ENCODE measurements around the gene PTPRN2. TPM values are rescaled to one million over a fixed set of nuclear protein-coding genes. Genes with fewer than 3 reads are reported as not detected.

PTPRN2 gene
- total and polyA plus RNA-seq, 9 of the 15 experiments (the other 6 are each of a cell fraction or from before 2014, with no cell fraction given), result not detected

- no peaks in the 10 kb centered on the region for H3K9me3 ChIP-seq (replicated peaks; ENCODE audit: control insufficient read depth, insufficient read depth, low read depth, low read length)
- peaks cover 5 to 42% of the 10 kb centered on the region in 2 experiments; a peak in 4 of 5 replicates for H3K4me1 ChIP-seq (replicated peaks in 1 of 2; ENCODE audit: control insufficient read depth in 2 of 2, insufficient read depth in 2 of 2, low read length in 2 of 2)
- H3K27me3 ChIP-seq (ENCODE audit: control insufficient read depth in 2 of 2, insufficient read depth in 2 of 2, low read length in 2 of 2), result peaks cover 66 to 93% of the 10 kb centered on the region in 2 experiments
- no peak overlapping the region for H3K9ac ChIP-seq (ENCODE audit: insufficient read depth in 1 of 2, low read depth in 2 of 2, low read length in 2 of 2)
- H3K4me3 ChIP-seq, result no peak overlapping the region
- H3K27ac ChIP-seq (ENCODE audit: extremely low read depth, low read depth, low read length), result no peak overlapping the region
- in situ Hi-C loops (cut with MboI) (no loop called here), intact Hi-C loops (cut with micrococcal nuclease) (no loop called here)
- ATAC-seq (no peak), DNase-seq (ENCODE audit: extremely low read depth in 1 of 4, low spot score in 3 of 4) (no peak), FAIRE-seq (no peak)
- BruUV-seq (replicated peaks), result no TSS peak
- WGBS (ENCODE audit: insufficient coverage, low coverage, missing lambda C conversion rate), result 4% methylated on average over 16 of the region's 16 CpGs
- H3K79me2 ChIP-seq (ENCODE audit: control insufficient read depth, insufficient read depth, low read length), result no peaks in the 10 kb centered on the region
- TF ChIP-seq THAP7 (CRISPR knock-in tag; IDR thresholded peaks at IDR 0.05) (no peak), ZNF436 (CRISPR knock-in tag; IDR thresholded peaks at IDR 0.05) (no peak), GTF2F1 (IDR thresholded peaks at IDR 0.05; ENCODE audit: low read depth, low read length) (no peak), STAT5A (IDR thresholded peaks at IDR 0.05; ENCODE audit: borderline replicate concordance, low read length) (no peak), GABPA (tag; conservative IDR thresholded peaks at IDR 0.05; ENCODE audit: low read depth) (no peak), HIVEP1 (CRISPR knock-in tag; IDR thresholded peaks at IDR 0.05) (no peak), SMARCA4 (IDR thresholded peaks at IDR 0.05) (no peak), SIN3A (IDR thresholded peaks at IDR 0.05; ENCODE audit: borderline replicate concordance in 2 of 2, control insufficient read depth in 1 of 2, low read depth in 2 of 2, low read length in 2 of 2) (no peak), SAFB (IDR thresholded peaks at IDR 0.05; ENCODE audit: borderline replicate concordance, low read depth, low read length) (no peak), NFRKB (IDR thresholded peaks at IDR 0.05; ENCODE audit: low read depth) (no peak), CEBPZ (IDR thresholded peaks at IDR 0.05; ENCODE audit: borderline replicate concordance, low read depth, low read length) (no peak), MED1 (CRISPR knock-in tag; IDR thresholded peaks at IDR 0.05; ENCODE audit: borderline replicate concordance) (no peak), ZNF277 (CRISPR knock-in tag; IDR thresholded peaks at IDR 0.05; ENCODE audit: borderline replicate concordance) (no peak)
- H2AFZ ChIP-seq (ENCODE audit: low read depth, low read length), result peak overlapping the region; percentile 48
- ChIA-PET CTCF (ENCODE audit: low intra/inter-chr PET ratio) (interaction anchor here (0.6 kb wide), 1 partner anchor 52 kb away, joined by 3 read pairs; no protein-coding TSS in a partner anchor), POLR2A (interaction anchor here (0.6 to 1.0 kb wide), 2 partner anchors 10 to 1431 kb away, joined by 3 read pairs; no protein-coding TSS in a partner anchor)
- H3K36me3 ChIP-seq (ENCODE audit: control insufficient read depth, insufficient read depth, low read length), result no peaks in the 10 kb centered on the region
- H4K20me1 ChIP-seq (replicated peaks; ENCODE audit: control insufficient read depth, insufficient read depth, low read length), result peaks cover 10% of the 10 kb centered on the region
- no peaks in the 10 kb centered on the region for H3K9me1 ChIP-seq (ENCODE audit: control insufficient read depth, insufficient read depth, low read length)
- no peak overlapping the region; the same call in 1 of the 2 replicates for H3K4me2 ChIP-seq (ENCODE audit: insufficient read depth, low read length)
These were observed 1067.8 kb downstream of the PTPRN2 start for GRCh38 chr7:157519798-157520244.
